Stimulated activated CD8-positive, alpha-beta memory T cell treated with anti-CD3 and anti-CD28 coated beads, Interleukin-12 subunit alpha, Interleukin-12 subunit beta, amount 100 ng/mL, for 24 hours (primary cell): ENCODE results near the gene PALB2.

Source experiments
- DNase-seq: peaks from one replicate; pipeline ENCODE4 v3.0.0-alpha.2; 2020; ENCODE audit errors: extremely low read depth

PALB2 gene

DNA sequence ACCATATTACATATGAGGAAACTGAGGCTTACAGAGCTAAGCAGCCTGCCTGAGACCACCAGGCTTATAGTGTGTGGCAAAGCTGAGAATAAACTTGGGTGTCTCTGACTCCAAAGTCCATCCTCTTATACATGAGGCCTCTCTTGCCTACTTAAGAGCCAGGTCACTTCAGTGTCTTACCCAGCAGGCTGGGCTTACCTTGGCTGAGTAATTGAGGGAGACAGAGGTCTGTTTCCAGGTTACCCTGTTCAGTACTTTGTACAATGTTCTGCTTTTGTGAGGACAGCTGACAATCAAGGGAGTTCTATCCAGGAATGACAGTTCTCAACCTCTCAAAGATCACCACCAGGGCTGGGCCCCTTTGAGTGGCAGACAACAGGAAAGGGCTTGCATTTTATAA, 59.3 kb downstream of the PALB2 start:
- DNase-seq = no peak

DNA sequence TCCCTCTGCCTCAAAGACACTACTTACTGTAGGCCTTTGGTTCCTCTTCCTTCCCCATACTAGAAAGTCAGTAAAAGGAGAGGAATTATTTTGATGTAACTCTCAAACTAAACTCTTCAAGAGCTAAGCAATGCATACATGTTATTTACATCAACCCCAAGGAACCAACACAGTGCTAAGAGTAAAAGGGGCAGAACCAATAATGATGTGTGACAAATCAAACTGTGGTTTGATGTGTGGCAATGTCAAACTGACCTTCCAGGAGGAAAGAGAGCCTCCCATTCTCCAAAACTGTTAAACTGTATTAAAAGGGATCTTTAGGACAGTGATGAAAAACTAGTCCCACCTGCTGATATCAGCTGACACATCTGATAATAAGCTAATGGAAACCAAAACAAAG, 60.7 kb downstream of the PALB2 start:
- no peak for DNase-seq

GRCh38 chr16:23579371-23579770, 61.7 kb downstream of the PALB2 start:
- DNase-seq = no peak

DNA sequence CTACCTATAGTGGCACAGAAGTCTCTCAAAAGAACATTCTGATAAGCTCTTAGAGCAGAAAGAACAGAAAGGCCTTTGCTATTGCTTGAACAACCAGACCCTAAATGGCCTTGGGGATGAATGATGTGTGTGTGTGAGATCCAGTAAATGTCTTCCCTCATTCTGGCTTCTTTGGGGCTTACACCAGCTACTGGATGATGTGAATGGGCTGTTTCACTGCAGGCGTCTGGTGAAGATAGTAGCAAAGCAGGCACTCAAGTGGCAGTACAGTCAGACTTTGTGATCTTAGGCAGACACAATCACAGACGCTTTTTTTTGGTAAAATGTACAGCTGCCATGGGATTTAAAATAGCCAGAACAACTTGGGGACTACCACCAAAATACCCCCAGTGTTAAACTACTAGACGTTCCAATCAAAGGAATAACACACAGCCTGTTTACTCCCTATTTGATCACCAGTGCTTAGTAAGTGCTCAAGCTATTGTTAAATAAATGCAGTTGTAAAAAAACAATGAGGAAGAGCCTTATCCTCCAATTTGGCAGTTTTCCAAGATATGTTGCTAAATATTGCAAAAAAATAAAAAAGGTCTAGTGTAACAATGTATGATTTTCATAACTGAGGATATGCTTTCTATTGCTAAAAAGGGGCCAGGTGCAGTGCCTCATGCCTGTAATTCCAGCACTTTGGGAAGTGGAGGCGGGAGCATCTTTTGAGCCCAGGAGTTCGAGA, 62.8 kb downstream of the PALB2 start:
- DNase-seq = no peak

- DNase-seq = no peak
These were observed 63.6 kb downstream of the PALB2 start for GRCh38 chr16:23577493-23577892.

DNA sequence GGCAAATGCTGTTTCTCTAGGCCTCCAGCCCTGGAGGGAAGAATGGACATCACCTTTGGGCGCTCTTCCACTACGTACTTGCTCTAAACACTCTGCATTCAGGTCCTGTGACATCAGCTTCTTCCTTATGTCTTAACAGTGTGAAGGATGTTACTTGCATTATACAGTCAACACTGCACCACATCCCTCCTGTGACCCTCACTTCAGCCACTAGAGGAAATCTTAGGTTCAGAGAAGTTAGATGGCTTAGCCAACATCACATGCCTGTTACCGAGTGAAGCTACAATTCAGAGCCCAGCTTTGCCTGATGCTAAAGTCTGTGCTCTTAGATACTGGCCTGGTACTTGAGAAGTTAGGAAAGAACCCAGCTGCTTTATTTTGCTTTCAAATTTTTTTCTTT, 65.3 kb downstream of the PALB2 start:
- DNase-seq = no peak

DNA sequence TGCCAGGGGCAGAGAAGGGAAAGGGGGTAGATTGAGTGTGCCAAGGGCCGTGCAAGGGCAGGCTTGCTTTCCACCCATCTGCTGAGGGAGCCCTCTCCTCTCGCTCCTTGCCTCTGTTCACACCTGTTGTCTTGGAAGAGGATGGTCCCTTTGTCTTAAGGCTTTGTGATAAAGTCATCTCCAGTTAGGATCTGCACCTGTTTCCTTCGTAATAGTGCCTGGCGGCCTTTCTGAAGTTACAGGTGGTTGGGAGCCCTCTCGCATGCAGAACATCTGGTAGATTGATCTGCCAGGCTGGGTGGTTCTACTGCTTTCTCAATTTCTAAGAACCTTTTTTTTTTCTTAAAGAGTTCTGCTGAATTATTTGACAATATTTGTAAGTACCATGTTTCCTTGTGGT, 67.3 kb downstream of the PALB2 start:
- no peak for DNase-seq

DNA sequence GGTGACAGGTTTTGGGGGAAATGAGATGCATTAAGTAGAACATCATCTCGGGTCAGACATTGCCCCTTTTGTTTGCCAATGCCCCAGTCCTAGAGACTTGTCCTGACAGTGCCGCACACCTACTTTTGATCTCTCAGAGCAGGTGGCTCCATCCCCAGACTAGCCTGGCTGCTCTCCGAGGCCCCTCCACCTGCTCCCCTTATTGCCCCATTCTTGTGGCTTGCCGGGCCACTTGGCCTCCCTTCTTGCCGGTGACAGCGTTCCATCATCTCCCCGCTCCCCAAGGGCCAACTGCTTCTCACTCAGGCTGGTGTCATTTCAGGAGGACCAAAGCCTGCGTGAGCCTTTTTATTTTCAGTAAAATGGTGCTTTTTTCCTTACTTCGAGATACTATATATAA, 68.7 kb downstream of the PALB2 start:
- DNase-seq = no peak

DNA sequence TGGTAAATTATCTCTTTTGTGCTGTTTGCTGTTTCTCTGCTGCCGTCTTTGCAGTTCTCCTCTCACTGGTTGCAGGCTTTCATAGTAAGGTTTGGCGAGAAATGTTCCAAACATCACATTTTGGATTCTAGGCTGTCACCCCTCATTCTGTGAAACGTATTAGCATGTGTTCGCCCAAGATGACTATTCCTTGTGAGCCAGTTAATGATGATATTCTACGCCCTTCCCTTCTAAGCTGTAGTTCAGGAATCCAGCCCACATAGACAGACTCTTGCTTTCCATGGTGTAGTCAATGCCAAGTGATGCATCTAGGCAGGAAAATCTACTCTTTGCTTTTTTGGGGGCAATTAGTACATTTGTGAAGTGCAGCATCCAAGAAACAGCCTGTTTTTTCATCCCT, 69.2 kb downstream of the PALB2 start:
- no peak for DNase-seq

- DNase-seq = no peak
These were observed 70.0 kb downstream of the PALB2 start for GRCh38 chr16:23570992-23571632.

- DNase-seq = no peak
These were observed 73.5 kb downstream of the PALB2 start for GRCh38 chr16:23567602-23568001.

DNA sequence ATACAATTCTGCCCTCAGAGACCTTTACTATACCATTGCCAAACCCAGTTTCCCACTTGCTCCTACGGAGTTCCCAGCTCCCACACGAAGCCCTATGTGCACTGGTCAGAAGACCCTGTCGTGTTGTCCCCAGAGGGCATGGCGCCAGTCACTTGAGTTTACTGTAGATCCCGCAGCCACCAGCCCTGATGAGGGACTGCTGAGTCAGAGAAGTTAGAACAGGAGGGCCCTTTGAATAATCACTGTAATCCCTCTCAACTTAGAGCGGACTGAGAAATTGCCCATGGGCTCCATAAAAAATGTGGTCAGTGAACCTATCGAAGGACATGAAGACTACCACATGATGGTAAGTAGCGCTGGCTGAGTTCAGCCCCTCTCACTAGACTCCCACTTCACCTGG, 74.4 kb downstream of the PALB2 start:
- no peak for DNase-seq

GRCh38 chr16:23564575-23565363, 76.3 kb downstream of the PALB2 start:
- DNase-seq = no peak

DNA sequence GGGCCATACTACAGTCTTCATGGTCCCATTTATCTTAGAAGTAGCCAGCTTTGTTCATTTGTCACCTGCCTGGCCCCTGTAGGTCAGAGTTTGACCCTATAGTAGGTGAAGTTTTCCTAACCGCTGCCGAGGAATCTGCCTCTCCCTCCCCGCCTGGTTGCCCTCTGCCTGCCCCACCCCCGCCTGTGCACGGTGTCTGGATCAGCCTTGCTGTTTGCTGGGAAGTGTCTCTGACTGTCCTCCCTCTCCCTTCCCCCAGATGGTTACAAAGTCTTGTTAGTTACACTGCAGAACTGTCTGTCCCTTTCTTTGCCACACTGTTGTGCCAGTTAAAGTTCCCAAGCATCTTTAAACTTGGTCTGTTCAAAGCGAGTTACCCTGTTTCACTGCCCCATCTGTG, 77.9 kb downstream of the PALB2 start:
- no peak for DNase-seq

DNA sequence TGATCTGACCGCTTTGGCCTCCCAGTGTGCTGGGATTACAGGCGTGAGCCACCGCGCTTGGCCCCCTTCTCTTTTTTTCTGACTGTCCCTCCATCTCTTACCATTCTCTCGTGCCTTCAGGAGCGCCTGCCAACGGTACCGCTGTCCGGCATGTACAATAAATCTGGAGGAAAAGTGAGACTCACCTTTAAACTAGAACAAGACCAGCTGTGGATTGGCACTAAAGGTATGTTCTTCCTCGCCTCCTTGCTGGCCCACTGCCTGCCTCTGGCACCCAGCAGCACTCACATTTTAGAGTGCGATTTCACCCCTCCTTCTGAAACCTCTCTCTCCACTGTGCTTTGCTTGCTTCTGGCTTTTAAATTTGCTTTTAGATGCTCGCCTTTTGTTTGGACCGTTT, 78.6 kb downstream of the PALB2 start:
- no peak for DNase-seq

GRCh38 chr16:23561586-23561985, 79.5 kb downstream of the PALB2 start:
- DNase-seq = no peak

- no peak for DNase-seq
These were observed 83.1 kb downstream of the PALB2 start for GRCh38 chr16:23557779-23558702.

GRCh38 chr16:23556881-23557778, 84.0 kb downstream of the PALB2 start, which contains the start of the genes EARS2 and UBFD1:
EARS2 (minus strand) TSS chr16:23557350; CDS start chr16:23557343, 7 bp downstream.
UBFD1 (plus strand) TSS chr16:23557727; CDS start chr16:23557743, 16 bp downstream.
- peak; percentile 96 for DNase-seq

GRCh38 chr16:23554536-23554935, 86.6 kb downstream of the PALB2 start:
- no peak for DNase-seq
